Left kidney (tissue), 2 donors: ENCODE results near the gene PICK1. TPM values are rescaled to one million over a fixed set of nuclear protein-coding genes. Genes with fewer than 3 reads are reported as not detected.
A peak's percentile ranks its signal among the peaks of the same experiment; 100 is the strongest.
"Not testable (repeated sequence)": the region's sequence is repeated elsewhere in the genome, so short reads cannot be mapped to it uniquely, and the experiment has no call there.

Source experiments
- DNase-seq: peaks from one replicate; pipeline ENCODE4 v3.0.0-alpha.2; 2013
- polyA plus RNA-seq: library from polyadenylated mRNA; unstranded; fragments of 120-200 nt; gene quantifications from one replicate; pipeline ENCODE4 v1.2.1, GENCODE V29; 2013; ENCODE audit not compliant: insufficient read length

PICK1 gene
- polyA plus RNA-seq, 1 donor, result 37.2 TPM

DNA sequence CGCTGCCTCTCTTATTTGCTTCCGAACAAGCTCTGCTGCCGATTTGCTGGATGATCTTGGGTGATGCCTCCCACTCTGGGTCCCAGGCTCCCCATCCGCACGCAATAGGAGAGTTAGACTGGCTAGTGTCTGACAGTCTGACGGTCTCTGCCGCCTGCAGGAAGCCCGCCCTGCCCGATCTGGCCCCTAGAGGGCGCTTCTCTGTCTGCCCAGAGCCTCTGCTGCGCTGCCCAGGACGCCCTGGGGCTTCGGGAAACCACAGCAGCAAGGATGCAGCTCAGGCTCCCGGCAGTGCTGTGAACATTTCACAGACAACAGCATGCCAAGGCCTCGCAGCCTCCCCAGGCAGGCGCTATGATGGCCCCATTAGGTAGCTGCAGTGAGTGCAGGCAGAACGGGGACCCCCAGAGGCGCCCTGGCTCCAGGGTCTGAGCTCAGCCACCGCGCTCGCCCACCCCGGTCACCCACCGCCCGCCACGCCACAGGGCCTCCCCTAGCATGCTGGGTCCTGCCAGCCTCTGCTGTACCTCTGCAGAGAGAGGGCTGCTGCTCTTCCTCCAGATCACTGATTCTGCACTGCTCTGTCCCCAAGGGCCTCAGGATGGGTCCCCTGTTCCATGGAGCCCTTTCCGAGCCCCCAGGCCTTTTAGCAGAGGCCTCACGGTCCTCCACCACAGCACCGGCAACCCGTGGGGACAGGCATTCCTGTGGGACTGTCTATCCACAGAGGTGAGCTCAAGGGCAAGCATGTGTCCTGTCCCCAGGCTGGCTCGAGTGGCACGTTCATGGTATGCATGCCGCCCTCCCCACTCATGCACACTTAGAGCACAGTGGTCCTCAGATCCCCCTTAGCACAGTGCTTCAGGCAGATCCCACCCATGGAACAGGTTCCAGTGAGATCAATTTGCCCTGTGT is 57.5 kb downstream of the PICK1 start:
- peak; percentile 68 for DNase-seq

DNA sequence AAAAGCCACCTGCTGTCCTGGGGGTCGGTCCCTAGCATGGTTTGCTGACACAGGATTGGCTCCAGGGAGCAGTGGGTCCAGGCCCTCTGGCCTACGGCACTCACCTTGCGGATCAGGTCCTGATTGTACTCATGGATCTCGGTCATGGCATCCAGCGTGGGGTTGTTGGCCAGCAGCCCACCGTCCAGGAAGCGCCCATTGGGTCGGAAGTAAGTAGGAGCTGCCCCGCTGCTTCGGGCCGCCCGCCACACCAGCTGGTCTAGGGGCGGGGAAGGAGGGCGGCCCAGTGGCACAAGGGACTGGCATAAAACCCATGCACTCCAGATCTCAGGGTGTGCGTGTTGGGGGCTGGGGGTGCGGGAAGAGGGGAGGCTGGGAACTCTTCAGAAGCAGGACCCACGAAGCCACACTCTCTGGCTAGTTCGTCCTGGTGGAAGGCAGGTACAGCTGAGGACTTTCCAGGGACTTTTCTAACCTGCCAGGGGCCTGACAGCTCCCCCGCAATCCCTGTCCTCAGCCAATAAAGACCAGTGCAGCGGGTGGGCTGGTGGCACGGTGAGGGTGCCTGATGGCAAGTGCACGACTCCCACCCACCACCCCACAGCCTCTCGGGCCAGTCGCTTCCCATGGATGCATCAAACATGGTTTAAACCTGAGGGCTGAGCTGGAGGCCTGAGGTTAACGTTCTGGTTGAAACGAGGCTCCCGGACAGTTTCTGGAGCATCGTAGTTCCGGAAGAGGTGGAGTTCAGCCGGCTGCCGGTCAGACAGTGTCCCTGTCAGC is 58.4 kb downstream of the PICK1 start:
- DNase-seq, result no peak

DNA sequence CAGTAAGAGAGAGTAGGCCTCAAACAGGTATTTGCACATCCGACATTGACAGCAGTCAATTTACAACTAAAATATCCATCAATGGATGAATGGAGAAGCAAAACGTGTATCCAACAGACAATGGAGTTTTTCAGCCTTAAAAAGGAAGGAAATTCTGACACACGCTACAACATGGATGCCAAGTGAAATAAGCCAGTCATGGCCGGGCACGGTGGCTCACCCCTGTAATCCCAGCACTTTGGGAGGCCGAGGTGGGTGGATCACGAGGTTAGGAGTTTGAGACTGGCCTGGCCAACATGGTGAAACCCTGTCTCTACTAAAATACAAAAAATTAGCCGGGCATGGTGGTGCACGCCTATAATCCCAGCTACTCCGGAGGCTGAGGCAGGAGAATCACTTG is 60.4 kb downstream of the PICK1 start:
- DNase-seq, result not testable (repeated sequence)

DNA sequence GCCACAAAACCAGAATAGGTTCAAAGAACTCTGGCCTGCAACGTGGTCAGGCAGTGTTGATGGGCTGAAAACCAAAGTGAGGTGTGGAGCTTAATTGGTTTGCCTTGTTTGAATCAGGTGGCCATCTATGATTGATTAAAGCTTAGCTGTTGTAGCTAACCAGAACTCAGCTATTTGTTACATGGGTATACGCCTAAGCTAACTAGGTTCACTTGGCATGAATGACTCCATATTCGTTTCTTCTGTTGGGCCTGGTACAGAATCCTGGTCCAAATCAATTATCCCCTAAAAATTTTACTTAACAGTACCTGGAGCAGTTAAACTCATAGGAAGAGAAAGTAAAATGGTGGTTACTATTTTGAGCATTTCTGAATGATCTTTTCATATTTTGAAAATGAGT is 61.0 kb downstream of the PICK1 start:
- DNase-seq, result no peak

DNA sequence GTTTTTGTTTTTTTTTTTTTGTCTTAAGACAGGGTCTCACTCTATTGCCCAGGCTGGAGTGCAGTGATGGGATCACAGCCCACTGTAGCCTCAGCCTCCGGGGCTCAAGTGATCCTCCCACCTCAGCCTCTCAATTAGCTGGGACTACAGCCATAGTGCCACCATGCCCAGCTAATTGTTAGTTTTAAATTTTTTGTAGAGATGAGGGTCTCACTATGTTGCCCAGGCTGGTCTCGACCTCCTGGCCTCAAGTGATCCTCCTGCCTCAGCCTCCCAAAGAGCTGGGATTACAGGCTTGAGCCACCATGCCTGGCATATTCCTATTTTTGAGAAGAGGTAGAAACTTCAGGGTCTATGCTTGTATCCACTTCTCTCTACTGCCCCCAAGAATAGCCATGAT is 61.5 kb downstream of the PICK1 start:
- DNase-seq, result not testable (repeated sequence)

DNA sequence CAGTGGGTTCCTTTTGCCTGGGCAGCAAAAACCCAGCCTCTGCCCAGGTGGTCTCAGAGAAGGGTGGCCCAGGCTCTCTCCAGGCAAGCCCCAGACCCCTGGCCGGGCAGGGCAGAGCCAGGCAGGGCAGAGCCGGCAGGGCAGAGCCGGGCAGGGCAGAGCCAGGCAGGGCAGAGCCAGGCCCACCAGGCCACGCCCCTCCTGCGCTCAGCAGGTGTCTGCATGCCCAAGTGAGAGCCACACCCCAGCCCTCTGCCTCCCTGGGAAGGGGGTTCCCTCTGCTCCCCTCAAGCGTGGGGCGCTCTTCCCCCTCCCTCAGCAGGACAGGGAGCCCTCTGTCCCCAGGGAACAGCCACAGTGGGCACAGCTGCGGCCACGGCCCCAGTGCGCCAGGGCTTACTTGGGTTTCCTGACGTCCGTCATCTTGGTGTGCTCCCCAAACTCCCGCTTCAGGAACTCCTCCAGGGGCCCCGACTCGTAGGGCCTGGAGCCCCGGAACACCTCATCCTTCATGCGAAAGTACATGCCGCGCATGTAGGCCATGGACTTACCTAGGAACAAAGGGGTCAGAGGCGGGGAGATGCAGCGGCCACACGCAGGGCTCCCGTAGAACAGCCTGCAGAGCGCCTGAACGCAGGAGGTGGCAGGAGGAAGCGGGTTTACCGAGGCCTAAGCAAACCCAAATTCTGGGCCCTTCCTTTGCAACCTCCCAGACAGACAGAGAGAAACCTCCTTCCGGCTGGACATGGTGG is 63.3 kb downstream of the PICK1 start:
- no peak for DNase-seq

DNA sequence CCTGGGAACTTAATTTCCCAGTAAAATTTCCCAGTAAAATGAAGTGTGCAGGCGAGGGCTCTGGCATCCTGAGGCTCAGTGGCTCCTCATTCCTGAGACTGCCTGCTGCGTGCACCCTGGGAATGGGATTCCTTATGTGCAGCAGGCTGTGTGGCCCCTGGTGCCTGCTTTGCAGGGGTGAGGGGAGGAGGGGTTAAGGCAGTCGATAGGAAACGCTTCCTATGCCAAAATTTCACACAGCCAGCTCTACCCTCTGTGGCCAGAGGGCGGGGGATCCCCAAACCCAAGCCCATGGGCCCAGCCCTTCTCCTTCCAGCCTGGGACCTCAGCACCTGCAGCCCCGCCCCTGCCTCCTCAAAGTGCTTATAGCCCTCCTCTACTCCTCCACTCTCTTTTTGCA is 65.4 kb downstream of the PICK1 start:
- DNase-seq, result no peak

DNA sequence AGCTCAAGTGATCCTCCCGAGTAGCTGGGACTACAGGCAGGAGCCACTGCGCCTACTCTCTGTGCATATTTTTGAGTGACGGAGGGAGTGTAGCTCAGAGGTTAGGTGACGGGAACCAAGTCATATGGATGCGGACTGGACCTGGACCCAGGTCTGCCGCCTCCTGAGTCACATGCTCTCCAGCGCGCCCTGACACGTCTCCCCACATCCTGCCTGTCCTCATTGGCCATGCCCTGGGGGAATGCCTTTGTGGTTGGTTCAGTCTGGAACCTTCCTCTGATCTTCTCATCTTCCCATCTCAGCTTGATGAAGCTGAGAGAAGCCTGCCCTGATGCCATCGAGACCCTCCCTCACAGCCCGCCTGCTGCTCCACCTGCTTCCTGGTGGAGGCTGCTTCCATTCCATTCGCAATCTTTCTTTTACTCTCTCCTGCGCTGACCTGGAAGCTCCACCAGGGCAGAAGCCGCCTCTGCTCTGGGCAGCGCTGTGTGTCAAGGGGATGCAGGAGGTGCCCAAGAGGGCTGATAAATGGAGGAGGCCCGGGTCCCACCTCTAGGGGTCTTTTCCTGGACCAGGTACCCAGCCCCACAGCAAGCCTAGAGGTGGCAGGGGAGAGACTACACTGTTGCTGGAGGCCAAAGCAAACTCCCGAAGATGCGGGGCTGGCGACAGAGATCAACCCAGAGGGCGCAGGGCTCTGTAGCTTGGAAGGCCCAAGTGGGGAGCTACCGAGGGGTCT is 67.2 kb downstream of the PICK1 start:
- DNase-seq, result no peak

DNA sequence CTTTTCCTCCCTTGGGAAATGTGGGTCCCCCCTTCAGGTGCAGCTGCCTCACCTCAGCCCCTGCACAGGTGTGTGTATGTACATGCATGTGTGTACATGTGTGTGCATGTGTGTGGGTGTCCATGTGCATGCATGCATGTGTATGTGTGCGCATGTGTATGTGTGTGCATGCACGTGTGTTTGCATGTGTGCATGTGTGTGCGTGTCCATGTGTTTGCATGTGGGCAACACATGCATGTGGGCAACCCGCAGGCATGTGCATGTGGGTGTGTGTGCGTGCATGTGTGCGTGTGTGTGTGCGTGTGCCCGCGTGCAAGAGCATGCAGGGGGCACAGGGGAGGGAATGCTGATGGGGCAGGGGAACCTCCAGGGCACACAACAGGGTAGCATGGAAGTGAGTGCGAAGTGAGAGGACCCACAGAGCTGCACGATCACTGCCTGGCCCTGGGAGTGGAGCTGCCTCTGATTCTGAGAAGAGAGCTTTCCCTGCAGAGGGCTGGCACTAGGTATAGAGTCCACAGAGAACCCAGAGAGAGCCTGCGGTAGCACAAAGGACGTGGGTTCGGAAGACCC is 67.9 kb downstream of the PICK1 start:
- DNase-seq, result no peak

Other genes starting within 250 kb of the PICK1 start
- gene GCAT, start 249.5 kb upstream of the PICK1 start, polyA plus RNA-seq, result 13.5 TPM
- not detected for gene GALR3, start 234.0 kb upstream of the PICK1 start, polyA plus RNA-seq
- gene ANKRD54, start 213.1 kb upstream of the PICK1 start, polyA plus RNA-seq, result 27.8 TPM
- gene EIF3L, start 208.0 kb upstream of the PICK1 start, polyA plus RNA-seq, result 1,085 TPM
- gene MICALL1, start 151.1 kb upstream of the PICK1 start, polyA plus RNA-seq, result 26.2 TPM
- 5.9 TPM for gene C22orf23, start 103.8 kb upstream of the PICK1 start, polyA plus RNA-seq
- gene POLR2F, start 103.7 kb upstream of the PICK1 start, polyA plus RNA-seq, result 61.8 TPM
- gene SOX10, start 72.8 kb upstream of the PICK1 start, polyA plus RNA-seq, result 1.3 TPM
- gene SLC16A8, start 26.8 kb downstream of the PICK1 start, polyA plus RNA-seq, result 1.6 TPM
- gene BAIAP2L2, start 53.3 kb downstream of the PICK1 start, polyA plus RNA-seq, result 8.5 TPM
- gene PLA2G6, start 124.4 kb downstream of the PICK1 start, polyA plus RNA-seq, result 50.9 TPM
- gene MAFF, start 144.6 kb downstream of the PICK1 start, polyA plus RNA-seq, result 2.2 TPM
- 44.1 TPM for gene TMEM184B, start 215.6 kb downstream of the PICK1 start, polyA plus RNA-seq